GM23338 (cell line): ENCODE results near the gene COMTD1. TPM values are rescaled to one million over a fixed set of nuclear protein-coding genes. Genes with fewer than 3 reads are reported as not detected.

Experiments
- ATAC-seq: fragments of 200-7000 bp; cut with Tn5 transposase; 3 replicates; pipeline ENCODE4 v1.9.1; 2020
- DNase-seq: peaks from one replicate; pipeline ENCODE4 v3.0.0-alpha.2; 2015; ENCODE audit warnings: low spot score
- H2AFZ ChIP-seq: fragments of 200-600 bp; sonication (generic); 2 replicates; pipeline ENCODE4 v1.8.0; 2016; ENCODE audit warnings: antibody characterized with exemption, mild to moderate bottlenecking, moderate library complexity
- H3F3A ChIP-seq: fragments of 200-600 bp; sonication (generic); replicated peaks from 2 replicates; pipeline ENCODE4 v1.8.0; 2017; ENCODE audit warnings: antibody characterized with exemption, mixed run types, low read depth
- H3K27ac ChIP-seq: fragments of 200-600 bp; sonication (generic); 2 replicates; pipeline ENCODE4 v1.6.1; 2016; ENCODE audit warnings: low read depth
- H3K27me3 ChIP-seq: fragments of 200-600 bp; sonication (generic); 2 replicates; pipeline ENCODE4 v1.8.0; 2016; ENCODE audit warnings: mild to moderate bottlenecking, mixed run types, moderate library complexity; ENCODE audit not compliant: insufficient read depth
- H3K36me3 ChIP-seq: fragments of 200-600 bp; sonication (generic); 2 replicates; pipeline ENCODE4 v1.8.0; 2016; ENCODE audit warnings: mild to moderate bottlenecking; ENCODE audit not compliant: insufficient read depth
- H3K4me1 ChIP-seq: fragments of 200-600 bp; sonication (generic); 2 replicates; pipeline ENCODE4 v1.8.0; 2016; ENCODE audit warnings: mild to moderate bottlenecking, moderate library complexity; ENCODE audit not compliant: insufficient read depth
- H3K4me2 ChIP-seq: fragments of 200-600 bp; sonication (generic); 2 replicates; pipeline ENCODE4 v1.7.1; 2017; ENCODE audit warnings: mixed run types
- H3K4me3 ChIP-seq: fragments of 200-600 bp; sonication (generic); 2 replicates; pipeline ENCODE4 v1.6.1; 2016; ENCODE audit warnings: mixed run types
- H3K79me2 ChIP-seq: fragments of 200-600 bp; sonication (generic); replicated peaks from 2 replicates; pipeline ENCODE4 v1.8.0; 2017; ENCODE audit warnings: mild to moderate bottlenecking; ENCODE audit not compliant: insufficient read depth
- H3K9me2 ChIP-seq: fragments of 200-600 bp; sonication (generic); 2 replicates; pipeline ENCODE4 v1.8.0; 2017; ENCODE audit not compliant: insufficient read depth
- H4K20me1 ChIP-seq: fragments of 200-600 bp; sonication (generic); replicated peaks from 2 replicates; pipeline ENCODE4 v1.8.0; 2017; ENCODE audit warnings: mild to moderate bottlenecking; ENCODE audit not compliant: insufficient read depth
- H3K27ac Mint-ChIP-seq: 2 replicates; pipeline ENCODE4 v1.8.0; 2020; ENCODE audit warnings: inconsistent platforms, mild to moderate bottlenecking, moderate library complexity, mixed read lengths
- H3K27me3 Mint-ChIP-seq: 3 replicates; pipeline ENCODE4 v1.8.0; 2022; ENCODE audit warnings: low read depth, mild to moderate bottlenecking, moderate library complexity, mixed read lengths, inconsistent platforms; ENCODE audit not compliant: insufficient read depth, poor library complexity
- H3K36me3 Mint-ChIP-seq: 3 replicates; pipeline ENCODE4 v1.8.0; 2021; ENCODE audit warnings: low read depth, mild to moderate bottlenecking, inconsistent platforms, moderate library complexity, mixed read lengths
- H3K4me1 Mint-ChIP-seq: 3 replicates; pipeline ENCODE4 v1.8.0; 2020; ENCODE audit warnings: mild to moderate bottlenecking, inconsistent platforms, mixed read lengths
- H3K4me3 Mint-ChIP-seq: 3 replicates; pipeline ENCODE4 v1.8.0; 2021; ENCODE audit warnings: moderate library complexity, mild to moderate bottlenecking, inconsistent platforms, mixed read lengths
- H3K9me3 Mint-ChIP-seq: 3 replicates; pipeline ENCODE4 v1.8.0; 2020; ENCODE audit warnings: moderate library complexity, mild to moderate bottlenecking, inconsistent platforms, mixed read lengths
- CREB1 ChIP-seq: fragments of 250-450 bp; sonication (Bioruptor Pico); IDR thresholded peaks from 2 replicates; pipeline ENCODE4 v1.5.0; 2020; ENCODE audit warnings: low read depth, mild to moderate bottlenecking, moderate library complexity
- CTCF ChIP-seq, 2 experiments: fragments of 200-600 bp in 1 of 2; sonication (generic) in 1 of 2; conservative IDR thresholded peaks; 2 replicates each; pipeline versions ENCODE4 v1.5.1 to v1.6.1; 2016 to 2017; ENCODE audit warnings: antibody characterized with exemption in 2 of 2, low read depth in 2 of 2, mild to moderate bottlenecking in 2 of 2, moderate library complexity in 1 of 2
- ETS1 ChIP-seq: IDR thresholded peaks from 2 replicates; pipeline ENCODE4 v1.6.1; 2016; ENCODE audit warnings: antibody characterized with exemption
- EZH2 ChIP-seq: fragments of 200-600 bp; sonication (generic); IDR thresholded peaks from one replicate; pipeline ENCODE4 v1.8.0; 2017; ENCODE audit warnings: antibody characterized with exemption, mild to moderate bottlenecking, low read depth; ENCODE audit not compliant: unreplicated experiment
- EZH2phosphoT487 ChIP-seq: fragments of 200-600 bp; sonication (generic); IDR thresholded peaks from one replicate; pipeline ENCODE4 v1.8.1; 2018; ENCODE audit warnings: antibody characterized with exemption; ENCODE audit not compliant: unreplicated experiment
- JUNB ChIP-seq: IDR thresholded peaks from one replicate; pipeline ENCODE4 v1.6.1; 2016; ENCODE audit warnings: antibody characterized with exemption; ENCODE audit not compliant: unreplicated experiment
- NANOG ChIP-seq: IDR thresholded peaks from 2 replicates; pipeline ENCODE4 v1.6.1; 2016; ENCODE audit warnings: antibody characterized with exemption, borderline replicate concordance
- POLR2AphosphoS5 ChIP-seq: IDR thresholded peaks from 2 replicates; pipeline ENCODE4 v1.6.1; 2016; ENCODE audit warnings: antibody characterized with exemption, low read depth
- STAT1 ChIP-seq: IDR thresholded peaks from one replicate; pipeline ENCODE4 v1.6.1; 2016; ENCODE audit warnings: antibody characterized with exemption; ENCODE audit not compliant: unreplicated experiment
- ZNF114 ChIP-seq: fragments of 250-450 bp; sonication (Bioruptor Pico); IDR thresholded peaks from 2 replicates; pipeline ENCODE4 v1.5.0; 2020; ENCODE audit warnings: mild to moderate bottlenecking, moderate library complexity
- ZNF331 ChIP-seq: fragments of 250-450 bp; sonication (Bioruptor Pico); IDR thresholded peaks from 2 replicates; pipeline ENCODE4 v1.5.0; 2020; ENCODE audit warnings: low read depth, mild to moderate bottlenecking, moderate library complexity
- polyA plus RNA-seq: library from polyadenylated mRNA; unstranded; fragments of >200 nt; fragmentation: Nextera tagmentation; extraction: Ambion mirVana; gene quantifications from 2 replicates; pipeline ENCODE4 v1.2.1, GENCODE V29; 2016
- total RNA-seq: library from RNA; depleted of rRNA; stranded (reverse); fragments of >200 nt; shearing (Covaris generic); gene quantifications from 2 replicates; pipeline ENCODE4 v1.2.3, GENCODE V29; 2014
- TF ChIP-seq, protein P1 (sequence below): fragments of 250-450 bp; sonication (Bioruptor Pico); IDR thresholded peaks from 2 replicates; pipeline ENCODE4 v1.5.0; 2020; ENCODE audit warnings: mild to moderate bottlenecking, moderate library complexity
- TF ChIP-seq, protein P2 (sequence below): IDR thresholded peaks from one replicate; pipeline ENCODE4 v1.6.1; 2018; ENCODE audit warnings: antibody characterized with exemption; ENCODE audit not compliant: unreplicated experiment

COMTD1 gene
- total and polyA plus RNA-seq, 2 experiments from 2014 or later, result 40.0 to 46.7 TPM

DNA sequence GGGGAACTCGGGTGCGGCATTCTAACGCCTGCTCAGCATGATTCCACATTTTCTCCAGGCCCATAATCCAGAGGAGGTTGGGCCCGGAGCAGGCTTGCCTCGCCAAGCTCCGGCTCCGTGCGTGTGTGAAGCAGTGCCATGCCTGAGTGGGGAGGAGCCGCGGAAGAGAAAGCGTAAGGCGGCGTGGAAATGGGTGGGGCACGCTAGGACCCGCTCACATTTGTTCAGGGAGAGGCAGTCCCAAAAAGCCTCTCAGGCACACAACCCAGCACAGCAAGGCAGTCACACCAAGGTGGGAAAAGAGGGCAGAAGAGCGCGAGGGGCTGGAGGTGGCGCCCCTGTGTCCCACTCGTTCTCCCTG is 25.9 kb downstream of the COMTD1 start:
- DNase-seq (no peak), ATAC-seq (peak; percentile 14)
- H3K9me3 Mint-ChIP-seq, result no peaks in the 10 kb centered on the region
- Histone ChIP-seq H3K79me2 (peaks cover 42% of the 10 kb centered on the region), H4K20me1 (peaks cover 19% of the 10 kb centered on the region), H3K4me1 (peaks cover 6% of the 10 kb centered on the region), H3K4me2 (peak overlapping the region; percentile 82), H3K9me2 (no peaks in the 10 kb centered on the region), H3K27ac (peak overlapping the region; percentile 83), H3K36me3 (peaks cover 22% of the 10 kb centered on the region), H3K27me3 (no peaks in the 10 kb centered on the region), H3K4me3 (peak overlapping the region; percentile 99), H3F3A (0 out of 2 replicates have a peak, but pooled peaks cover 8% of the 10 kb centered on the region), H2AFZ (peak overlapping the region; percentile 89)
- peaks cover 37% of the 10 kb centered on the region for H3K36me3 Mint-ChIP-seq
- peak overlapping the region; percentile 98 for H3K27ac Mint-ChIP-seq
- H3K4me1 Mint-ChIP-seq, result peaks cover 32% of the 10 kb centered on the region
- H3K27me3 Mint-ChIP-seq, result peaks cover 6% of the 10 kb centered on the region
- H3K4me3 Mint-ChIP-seq, result peak overlapping the region; percentile 96
- TF ChIP-seq JUNB (no peak), EZH2 (no peak), ZNF331 (CRISPR knock-in tag) (no peak), ZNF114 (CRISPR knock-in tag) (no peak), NANOG (no peak), CREB1 (CRISPR knock-in tag) (no peak), EZH2phosphoT487 (no peak), ETS1 (no peak), POLR2AphosphoS5 (no peak), STAT1 (no peak), CTCF (conservative IDR thresholded peaks at IDR 0.05; ENCODE audit: low read depth in 2 of 2) (no peak)
- TF ChIP-seq, protein P1, sequence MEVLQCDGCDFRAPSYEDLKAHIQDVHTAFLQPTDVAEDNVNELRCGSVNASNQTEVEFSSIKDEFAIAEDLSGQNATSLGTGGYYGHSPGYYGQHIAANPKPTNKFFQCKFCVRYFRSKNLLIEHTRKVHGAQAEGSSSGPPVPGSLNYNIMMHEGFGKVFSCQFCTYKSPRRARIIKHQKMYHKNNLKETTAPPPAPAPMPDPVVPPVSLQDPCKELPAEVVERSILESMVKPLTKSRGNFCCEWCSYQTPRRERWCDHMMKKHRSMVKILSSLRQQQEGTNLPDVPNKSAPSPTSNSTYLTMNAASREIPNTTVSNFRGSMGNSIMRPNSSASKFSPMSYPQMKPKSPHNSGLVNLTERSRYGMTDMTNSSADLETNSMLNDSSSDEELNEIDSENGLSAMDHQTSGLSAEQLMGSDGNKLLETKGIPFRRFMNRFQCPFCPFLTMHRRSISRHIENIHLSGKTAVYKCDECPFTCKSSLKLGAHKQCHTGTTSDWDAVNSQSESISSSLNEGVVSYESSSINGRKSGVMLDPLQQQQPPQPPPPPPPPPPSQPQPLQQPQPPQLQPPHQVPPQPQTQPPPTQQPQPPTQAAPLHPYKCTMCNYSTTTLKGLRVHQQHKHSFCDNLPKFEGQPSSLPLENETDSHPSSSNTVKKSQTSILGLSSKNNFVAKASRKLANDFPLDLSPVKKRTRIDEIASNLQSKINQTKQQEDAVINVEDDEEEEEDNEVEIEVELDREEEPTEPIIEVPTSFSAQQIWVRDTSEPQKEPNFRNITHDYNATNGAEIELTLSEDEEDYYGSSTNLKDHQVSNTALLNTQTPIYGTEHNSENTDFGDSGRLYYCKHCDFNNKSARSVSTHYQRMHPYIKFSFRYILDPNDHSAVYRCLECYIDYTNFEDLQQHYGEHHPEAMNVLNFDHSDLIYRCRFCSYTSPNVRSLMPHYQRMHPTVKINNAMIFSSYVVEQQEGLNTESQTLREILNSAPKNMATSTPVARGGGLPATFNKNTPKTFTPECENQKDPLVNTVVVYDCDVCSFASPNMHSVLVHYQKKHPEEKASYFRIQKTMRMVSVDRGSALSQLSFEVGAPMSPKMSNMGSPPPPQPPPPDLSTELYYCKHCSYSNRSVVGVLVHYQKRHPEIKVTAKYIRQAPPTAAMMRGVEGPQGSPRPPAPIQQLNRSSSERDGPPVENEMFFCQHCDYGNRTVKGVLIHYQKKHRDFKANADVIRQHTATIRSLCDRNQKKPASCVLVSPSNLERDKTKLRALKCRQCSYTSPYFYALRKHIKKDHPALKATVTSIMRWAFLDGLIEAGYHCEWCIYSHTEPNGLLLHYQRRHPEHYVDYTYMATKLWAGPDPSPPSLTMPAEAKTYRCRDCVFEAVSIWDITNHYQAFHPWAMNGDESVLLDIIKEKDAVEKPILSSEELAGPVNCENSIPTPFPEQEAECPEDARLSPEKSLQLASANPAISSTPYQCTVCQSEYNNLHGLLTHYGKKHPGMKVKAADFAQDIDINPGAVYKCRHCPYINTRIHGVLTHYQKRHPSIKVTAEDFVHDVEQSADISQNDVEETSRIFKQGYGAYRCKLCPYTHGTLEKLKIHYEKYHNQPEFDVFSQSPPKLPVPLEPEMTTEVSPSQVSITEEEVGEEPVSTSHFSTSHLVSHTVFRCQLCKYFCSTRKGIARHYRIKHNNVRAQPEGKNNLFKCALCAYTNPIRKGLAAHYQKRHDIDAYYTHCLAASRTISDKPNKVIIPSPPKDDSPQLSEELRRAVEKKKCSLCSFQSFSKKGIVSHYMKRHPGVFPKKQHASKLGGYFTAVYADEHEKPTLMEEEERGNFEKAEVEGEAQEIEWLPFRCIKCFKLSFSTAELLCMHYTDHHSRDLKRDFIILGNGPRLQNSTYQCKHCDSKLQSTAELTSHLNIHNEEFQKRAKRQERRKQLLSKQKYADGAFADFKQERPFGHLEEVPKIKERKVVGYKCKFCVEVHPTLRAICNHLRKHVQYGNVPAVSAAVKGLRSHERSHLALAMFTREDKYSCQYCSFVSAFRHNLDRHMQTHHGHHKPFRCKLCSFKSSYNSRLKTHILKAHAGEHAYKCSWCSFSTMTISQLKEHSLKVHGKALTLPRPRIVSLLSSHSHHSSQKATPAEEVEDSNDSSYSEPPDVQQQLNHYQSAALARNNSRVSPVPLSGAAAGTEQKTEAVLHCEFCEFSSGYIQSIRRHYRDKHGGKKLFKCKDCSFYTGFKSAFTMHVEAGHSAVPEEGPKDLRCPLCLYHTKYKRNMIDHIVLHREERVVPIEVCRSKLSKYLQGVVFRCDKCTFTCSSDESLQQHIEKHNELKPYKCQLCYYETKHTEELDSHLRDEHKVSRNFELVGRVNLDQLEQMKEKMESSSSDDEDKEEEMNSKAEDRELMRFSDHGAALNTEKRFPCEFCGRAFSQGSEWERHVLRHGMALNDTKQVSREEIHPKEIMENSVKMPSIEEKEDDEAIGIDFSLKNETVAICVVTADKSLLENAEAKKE, result no peak
- TF ChIP-seq, protein P2, sequence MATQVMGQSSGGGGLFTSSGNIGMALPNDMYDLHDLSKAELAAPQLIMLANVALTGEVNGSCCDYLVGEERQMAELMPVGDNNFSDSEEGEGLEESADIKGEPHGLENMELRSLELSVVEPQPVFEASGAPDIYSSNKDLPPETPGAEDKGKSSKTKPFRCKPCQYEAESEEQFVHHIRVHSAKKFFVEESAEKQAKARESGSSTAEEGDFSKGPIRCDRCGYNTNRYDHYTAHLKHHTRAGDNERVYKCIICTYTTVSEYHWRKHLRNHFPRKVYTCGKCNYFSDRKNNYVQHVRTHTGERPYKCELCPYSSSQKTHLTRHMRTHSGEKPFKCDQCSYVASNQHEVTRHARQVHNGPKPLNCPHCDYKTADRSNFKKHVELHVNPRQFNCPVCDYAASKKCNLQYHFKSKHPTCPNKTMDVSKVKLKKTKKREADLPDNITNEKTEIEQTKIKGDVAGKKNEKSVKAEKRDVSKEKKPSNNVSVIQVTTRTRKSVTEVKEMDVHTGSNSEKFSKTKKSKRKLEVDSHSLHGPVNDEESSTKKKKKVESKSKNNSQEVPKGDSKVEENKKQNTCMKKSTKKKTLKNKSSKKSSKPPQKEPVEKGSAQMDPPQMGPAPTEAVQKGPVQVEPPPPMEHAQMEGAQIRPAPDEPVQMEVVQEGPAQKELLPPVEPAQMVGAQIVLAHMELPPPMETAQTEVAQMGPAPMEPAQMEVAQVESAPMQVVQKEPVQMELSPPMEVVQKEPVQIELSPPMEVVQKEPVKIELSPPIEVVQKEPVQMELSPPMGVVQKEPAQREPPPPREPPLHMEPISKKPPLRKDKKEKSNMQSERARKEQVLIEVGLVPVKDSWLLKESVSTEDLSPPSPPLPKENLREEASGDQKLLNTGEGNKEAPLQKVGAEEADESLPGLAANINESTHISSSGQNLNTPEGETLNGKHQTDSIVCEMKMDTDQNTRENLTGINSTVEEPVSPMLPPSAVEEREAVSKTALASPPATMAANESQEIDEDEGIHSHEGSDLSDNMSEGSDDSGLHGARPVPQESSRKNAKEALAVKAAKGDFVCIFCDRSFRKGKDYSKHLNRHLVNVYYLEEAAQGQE, result no peak
